Neuronal stem cell (in vitro differentiated cells): ENCODE measurements around the gene ETS1.

Source experiments
- DNase-seq: peaks from one replicate; pipeline ENCODE4 v3.0.0-alpha.2; 2013; ENCODE audit warnings: low spot score
- H2AFZ ChIP-seq: one replicate; pipeline ENCODE4 v1.6.1; 2013; ENCODE audit warnings: mild to moderate bottlenecking, low read length, inconsistent platforms
- H2AK5ac ChIP-seq: 2 replicates; pipeline ENCODE4 v1.6.1; 2013; ENCODE audit warnings: low read depth, mild to moderate bottlenecking, inconsistent platforms, low read length, moderate library complexity, mixed read lengths
- H2BK120ac ChIP-seq: 2 replicates; pipeline ENCODE4 v1.6.1; 2013; ENCODE audit warnings: low read depth, mild to moderate bottlenecking, inconsistent platforms, low read length, moderate library complexity, mixed read lengths
- H2BK12ac ChIP-seq: one replicate; pipeline ENCODE4 v1.6.1; 2013; ENCODE audit warnings: low read length, inconsistent platforms
- H2BK15ac ChIP-seq: 2 replicates; pipeline ENCODE4 v1.6.1; 2013; ENCODE audit warnings: mild to moderate bottlenecking, low read length, inconsistent platforms, mixed read lengths
- H2BK5ac ChIP-seq: one replicate; pipeline ENCODE4 v1.6.1; 2013; ENCODE audit warnings: inconsistent platforms, mild to moderate bottlenecking, low read length, moderate library complexity
- H3K14ac ChIP-seq: one replicate; pipeline ENCODE4 v1.6.1; 2013; ENCODE audit warnings: low read length, inconsistent platforms
- H3K18ac ChIP-seq: 2 replicates; pipeline ENCODE4 v1.6.1; 2013; ENCODE audit warnings: low read length, inconsistent platforms
- H3K23ac ChIP-seq: 2 replicates; pipeline ENCODE4 v1.6.1; 2013; ENCODE audit warnings: low read depth, mild to moderate bottlenecking, mixed read lengths, low read length, inconsistent platforms; ENCODE audit not compliant: poor library complexity
- H3K27ac ChIP-seq: replicated peaks from 3 replicates; pipeline ENCODE4 v1.5.1; 2013; ENCODE audit warnings: low read length, inconsistent platforms
- H3K27me3 ChIP-seq, 3 experiments: 2 replicates each; pipeline ENCODE4 v1.6.1; 2013; ENCODE audit warnings: low read length in 3 of 3, mild to moderate bottlenecking in 2 of 3, inconsistent platforms in 1 of 3, low read depth in 1 of 3, mixed read lengths in 1 of 3, moderate library complexity in 1 of 3; ENCODE audit not compliant: control insufficient read depth in 3 of 3, insufficient read depth in 3 of 3
- H3K36me3 ChIP-seq, 2 donors: replicated peaks in 1 of 2; 2 replicates each; pipeline ENCODE4 v1.6.1; 2013; ENCODE audit warnings: low read length in 2 of 2; ENCODE audit not compliant: control insufficient read depth in 2 of 2, insufficient read depth in 2 of 2
- H3K4ac ChIP-seq: 2 replicates; pipeline ENCODE4 v1.6.1; 2013; ENCODE audit warnings: inconsistent platforms, mild to moderate bottlenecking, low read length, moderate library complexity
- H3K4me1 ChIP-seq, 2 donors: 1 replicate in 1 of 2; 2 replicates in 1 of 2; pipeline ENCODE4 v1.6.1; 2013; ENCODE audit warnings: low read length in 2 of 2, low read depth in 1 of 2; ENCODE audit not compliant: control insufficient read depth in 2 of 2, insufficient read depth in 1 of 2
- H3K4me2 ChIP-seq: one replicate; pipeline ENCODE4 v1.6.1; 2013; ENCODE audit warnings: mild to moderate bottlenecking, low read length, inconsistent platforms; ENCODE audit not compliant: insufficient read depth, poor library complexity, severe bottlenecking
- H3K4me3 ChIP-seq, 2 donors: 2 replicates each; pipeline ENCODE4 v1.5.1; 2013; ENCODE audit warnings: low read length in 2 of 2, mild to moderate bottlenecking in 2 of 2, inconsistent platforms in 1 of 2, moderate library complexity in 1 of 2
- H3K79me1 ChIP-seq: one replicate; pipeline ENCODE4 v1.6.1; 2013; ENCODE audit warnings: low read depth, mild to moderate bottlenecking, inconsistent platforms, low read length, moderate library complexity
- H3K9ac ChIP-seq: one replicate; pipeline ENCODE4 v1.6.1; 2013; ENCODE audit warnings: mild to moderate bottlenecking, low read depth, low read length, inconsistent platforms; ENCODE audit not compliant: poor library complexity
- H3K9me3 ChIP-seq, 2 donors: replicated peaks in 1 of 2; 2 replicates each; pipeline versions ENCODE3 to v1.6.1; 2013; ENCODE audit warnings: low read length in 2 of 2, mild to moderate bottlenecking in 2 of 2, inconsistent platforms in 1 of 2, low read depth in 1 of 2, mixed read lengths in 1 of 2, moderate library complexity in 1 of 2; ENCODE audit not compliant: control insufficient read depth in 2 of 2, insufficient read depth in 1 of 2
- H4K8ac ChIP-seq: one replicate; pipeline ENCODE4 v1.6.1; 2013; ENCODE audit warnings: low read depth, mild to moderate bottlenecking, inconsistent platforms, low read length, moderate library complexity
- H4K91ac ChIP-seq: one replicate; pipeline ENCODE4 v1.6.1; 2013; ENCODE audit warnings: low read length, low read depth, mild to moderate bottlenecking, inconsistent platforms; ENCODE audit not compliant: poor library complexity
- WGBS, 2 donors: extraction: QIAGEN DNeasy Blood & Tissue Kit; methylation state at CpG; one replicate each; pipeline ENCODE4 v1.1.7; 2013; ENCODE audit warnings: missing lambda C conversion rate in 2 of 2, mixed read lengths in 1 of 2; ENCODE audit not compliant: insufficient read length in 2 of 2, insufficient replicate concordance in 1 of 2; ENCODE audit errors: extremely low coverage in 2 of 2; 5-methylcytosine and 5-hydroxymethylcytosine counted together

Gene ETS1

GRCh38 chr11:128630367-128631230, 43.2 kb upstream of the ETS1 start:
- no peak overlapping the region for H3K4ac ChIP-seq
- H3K27ac ChIP-seq: no peak overlapping the region
- H2BK5ac ChIP-seq: no peak overlapping the region
- no peak overlapping the region for H2BK120ac ChIP-seq
- no peak overlapping the region for H4K8ac ChIP-seq
- H3K4me3 ChIP-seq: no peak overlapping the region
- no peak overlapping the region for H4K91ac ChIP-seq
- H2BK15ac ChIP-seq: no peak overlapping the region
- H3K79me1 ChIP-seq: no peaks in the 10 kb centered on the region
- peak; percentile 84 for DNase-seq
- no peaks in the 10 kb centered on the region for H3K9me3 ChIP-seq
- H3K14ac ChIP-seq: no peak overlapping the region
- no peak overlapping the region for H3K4me2 ChIP-seq
- H3K36me3 ChIP-seq: no peaks in the 10 kb centered on the region
- no peak overlapping the region for H2AK5ac ChIP-seq
- H3K27me3 ChIP-seq: no peaks in the 10 kb centered on the region
- no CpG with 5 or more reads among the region's 12 CpGs for WGBS, 2 donors
- H3K9ac ChIP-seq: no peak overlapping the region
- H2BK12ac ChIP-seq: no peak overlapping the region
- peak overlapping the region; percentile 60 for H2AFZ ChIP-seq
- H3K4me1 ChIP-seq: peaks cover 2 to 9% of the 10 kb centered on the region in 2 donors
- no peak overlapping the region for H3K23ac ChIP-seq
- H3K18ac ChIP-seq: no peak overlapping the region

- DNase-seq: no peak
- Histone ChIP-seq H3K4me2 (no peak overlapping the region), H3K23ac (no peak overlapping the region), H2AK5ac (no peak overlapping the region), H3K9ac (no peak overlapping the region), H3K4ac (no peak overlapping the region), H3K14ac (no peak overlapping the region), H3K79me1 (no peaks in the 10 kb centered on the region), H3K36me3 (no peaks in the 10 kb centered on the region), H3K27ac (no peak overlapping the region), H2BK12ac (no peak overlapping the region), H2BK120ac (no peak overlapping the region), H3K4me3 (no peak overlapping the region), H3K9me3 (no peaks in the 10 kb centered on the region), H3K27me3 (no peaks in the 10 kb centered on the region), H4K8ac (no peak overlapping the region), H4K91ac (no peak overlapping the region), H2BK5ac (no peak overlapping the region), H2BK15ac (no peak overlapping the region), H2AFZ (no peak overlapping the region), H3K4me1 (peaks cover 2 to 14% of the 10 kb centered on the region in 2 donors), H3K18ac (no peak overlapping the region)
- no CpG with 5 or more reads among the region's 6 CpGs for WGBS, 2 donors
These were observed 42.3 kb upstream of the ETS1 start for GRCh38 chr11:128629516-128630106.

GRCh38 chr11:128628686-128629085, 41.3 kb upstream of the ETS1 start:
- Histone ChIP-seq H3K14ac (no peak overlapping the region), H3K4ac (no peak overlapping the region), H3K18ac (no peak overlapping the region), H3K79me1 (no peaks in the 10 kb centered on the region), H4K91ac (no peak overlapping the region), H3K23ac (no peak overlapping the region), H3K27me3 (no peaks in the 10 kb centered on the region), H2AK5ac (no peak overlapping the region), H3K9me3 (no peaks in the 10 kb centered on the region), H2BK5ac (no peak overlapping the region), H2BK15ac (no peak overlapping the region), H3K4me3 (no peak overlapping the region), H2BK120ac (no peak overlapping the region), H3K4me2 (no peak overlapping the region), H3K36me3 (no peaks in the 10 kb centered on the region), H3K27ac (no peak overlapping the region), H2AFZ (no peak overlapping the region), H2BK12ac (no peak overlapping the region), H3K4me1 (peaks cover 2 to 14% of the 10 kb centered on the region in 2 donors), H4K8ac (no peak overlapping the region), H3K9ac (no peak overlapping the region)
- no CpG with 5 or more reads among the region's 7 CpGs for WGBS, 2 donors
- no peak for DNase-seq

- no peak overlapping the region for H3K27ac ChIP-seq
- H3K18ac ChIP-seq: no peak overlapping the region
- H2AFZ ChIP-seq: no peak overlapping the region
- H2AK5ac ChIP-seq: no peak overlapping the region
- no peak for DNase-seq
- no peak overlapping the region for H3K4me3 ChIP-seq
- peaks cover 2 to 14% of the 10 kb centered on the region in 2 donors for H3K4me1 ChIP-seq
- no peak overlapping the region for H3K9ac ChIP-seq
- no peak overlapping the region for H2BK5ac ChIP-seq
- H4K91ac ChIP-seq: no peak overlapping the region
- H3K23ac ChIP-seq: no peak overlapping the region
- H3K4ac ChIP-seq: no peak overlapping the region
- no peaks in the 10 kb centered on the region for H3K9me3 ChIP-seq
- H3K14ac ChIP-seq: no peak overlapping the region
- H3K4me2 ChIP-seq: no peak overlapping the region
- no peak overlapping the region for H4K8ac ChIP-seq
- no peaks in the 10 kb centered on the region for H3K36me3 ChIP-seq
- no peak overlapping the region for H2BK120ac ChIP-seq
- no peaks in the 10 kb centered on the region for H3K79me1 ChIP-seq
- no peak overlapping the region for H2BK12ac ChIP-seq
- H2BK15ac ChIP-seq: no peak overlapping the region
- no peaks in the 10 kb centered on the region for H3K27me3 ChIP-seq
- no CpG with 5 or more reads among the region's 5 CpGs for WGBS, 2 donors
These were observed 40.9 kb upstream of the ETS1 start for GRCh38 chr11:128628325-128628673.
